PC-9 (cell line): Measurements from ENCODE around the gene MSH3. TPM values are rescaled to one million over a fixed set of nuclear protein-coding genes. Genes with fewer than 3 reads are reported as not detected.

Experiments
- BruUV-seq: library from RNA; stranded (reverse); fragments of 400-500 nt; replicated peaks from 2 replicates; lab custom pipeline; 2021; lab: Mats Ljungman, UMichigan
- CTCF ChIA-PET: fragments of 300-600 bp; sonication (Branson Sonifier 250); formaldehyde crosslinking; loops from one replicate; lab custom pipeline; 2022; ENCODE audit warnings: antibody characterized with exemption; lab: Charles Lee
- POLR2A ChIA-PET: fragments of 300-600 bp; sonication (Branson Sonifier 250); formaldehyde crosslinking; loops from one replicate; lab custom pipeline; 2022; ENCODE audit warnings: antibody characterized with exemption; ENCODE audit not compliant: unreplicated experiment; lab: Charles Lee
- DNase-seq, 2 experiments: peaks; one replicate each; pipeline versions ENCODE4 v3.0.0 to v3.0.0-alpha.2; 2015 to 2022; ENCODE audit warnings: mixed read lengths in 1 of 2
- H2AFZ ChIP-seq: fragments of 200-600 bp; sonication (generic); 2 replicates; pipeline ENCODE4 v1.8.1; 2017; ENCODE audit warnings: antibody characterized with exemption
- H3F3A ChIP-seq: fragments of 200-600 bp; sonication (generic); 2 replicates; pipeline ENCODE4 v1.8.1; 2017; ENCODE audit warnings: antibody characterized with exemption, mild to moderate bottlenecking, low read depth; ENCODE audit not compliant: insufficient read depth
- H3K27ac ChIP-seq: fragments of 200-600 bp; sonication (generic); 2 replicates; pipeline ENCODE4 v1.6.1; 2016; ENCODE audit warnings: mixed run types
- H3K27me3 ChIP-seq: fragments of 200-600 bp; sonication (generic); 2 replicates; pipeline ENCODE4 v1.6.1; 2016; ENCODE audit warnings: low read depth, mixed run types; ENCODE audit not compliant: insufficient read depth
- H3K36me3 ChIP-seq: fragments of 200-600 bp; sonication (generic); 2 replicates; pipeline ENCODE4 v1.6.1; 2016; ENCODE audit warnings: low read depth, mixed run types
- H3K4me1 ChIP-seq: fragments of 200-600 bp; sonication (generic); replicated peaks from 2 replicates; pipeline ENCODE4 v1.6.1; 2016; ENCODE audit warnings: mixed run types; ENCODE audit not compliant: insufficient read depth
- H3K4me2 ChIP-seq: fragments of 200-600 bp; sonication (generic); 2 replicates; pipeline ENCODE4 v1.6.1; 2017; ENCODE audit warnings: mixed run types
- H3K4me3 ChIP-seq: fragments of 200-600 bp; sonication (generic); 2 replicates; pipeline ENCODE4 v1.6.1; 2016; ENCODE audit warnings: mixed run types
- H3K79me2 ChIP-seq: fragments of 200-600 bp; sonication (generic); 2 replicates; pipeline ENCODE4 v1.6.1; 2017; ENCODE audit warnings: low read depth, mixed run types
- H3K9me2 ChIP-seq: fragments of 200-600 bp; sonication (generic); 2 replicates; pipeline ENCODE4 v1.8.1; 2017; ENCODE audit warnings: mild to moderate bottlenecking; ENCODE audit not compliant: insufficient read depth
- H3K9me3 ChIP-seq: fragments of 200-600 bp; sonication (generic); 2 replicates; pipeline ENCODE4 v1.8.1; 2016; ENCODE audit warnings: low read depth; ENCODE audit not compliant: insufficient read depth
- H4K20me1 ChIP-seq: fragments of 200-600 bp; sonication (generic); 2 replicates; pipeline ENCODE4 v1.8.1; 2017; ENCODE audit not compliant: insufficient read depth
- CTCF ChIP-seq: fragments of 200-600 bp; sonication (generic); conservative IDR thresholded peaks from 2 replicates; pipeline ENCODE4 v1.6.1; 2017; ENCODE audit warnings: mixed run types, antibody characterized with exemption, mild to moderate bottlenecking, moderate library complexity
- EZH2 ChIP-seq: fragments of 200-600 bp; sonication (generic); IDR thresholded peaks from 2 replicates; pipeline ENCODE4 v1.8.0; 2017; ENCODE audit warnings: antibody characterized with exemption, low read depth
- intact Hi-C: fragments of 100-400 bp; cut with micrococcal nuclease; formaldehyde crosslinking; loops from one replicate; pipeline ENCODE4 v1.10.0; 2022; ENCODE audit not compliant: unreplicated experiment
- total RNA-seq: library from RNA; stranded (reverse); gene quantifications from 2 replicates; pipeline ENCODE4 v1.2.3, GENCODE V29; 2021

Gene MSH3
- total RNA-seq, 1 experiment from 2014 or later, result 16.9 TPM

GRCh38 chr5:80852331-80853245 is 198.1 kb downstream of the MSH3 start:
- Histone ChIP-seq H3K4me3 (no peak overlapping the region), H3K79me2 (no peaks in the 10 kb centered on the region), H3K4me2 (no peak overlapping the region), H3K27me3 (no peaks in the 10 kb centered on the region), H3K9me3 (peaks cover 17% of the 10 kb centered on the region), H3K4me1 (peaks cover 11% of the 10 kb centered on the region; the same call in 1 of the 2 replicates), H2AFZ (no peak overlapping the region), H3F3A (no peaks in the 10 kb centered on the region), H4K20me1 (no peaks in the 10 kb centered on the region), H3K36me3 (peaks cover 4% of the 10 kb centered on the region; the same call in 1 of the 2 replicates), H3K9me2 (no peaks in the 10 kb centered on the region), H3K27ac (no peak overlapping the region)
- TF ChIP-seq CTCF, result no peak
- TF ChIP-seq EZH2, result no peak
- ChIA-PET CTCF (no interaction called here), POLR2A (no interaction called here)
- DNase-seq, result no peak
- intact Hi-C loops, result no loop called here
- no TSS peak for BruUV-seq

GRCh38 chr5:80853413-80853812 is 199.0 kb downstream of the MSH3 start:
- TF ChIP-seq EZH2 (no peak), CTCF (no peak)
- BruUV-seq, result no TSS peak
- peaks cover 17% of the 10 kb centered on the region for H3K9me3 ChIP-seq
- no peak overlapping the region for H3K4me2 ChIP-seq
- peaks cover 11% of the 10 kb centered on the region; the same call in 1 of the 2 replicates for H3K4me1 ChIP-seq
- H3K9me2 ChIP-seq, result no peaks in the 10 kb centered on the region
- DNase-seq, result no peak
- intact Hi-C loops, result no loop called here
- no peak overlapping the region for H2AFZ ChIP-seq
- CTCF ChIA-PET, result interaction anchor here (0.7 kb wide), 1 partner anchor 63 kb away, joined by 3 read pairs; no protein-coding TSS in a partner anchor
- no peaks in the 10 kb centered on the region for H4K20me1 ChIP-seq
- H3K36me3 ChIP-seq, result peaks cover 2% of the 10 kb centered on the region; the same call in 1 of the 2 replicates
- POLR2A ChIA-PET, result no interaction called here
- no peaks in the 10 kb centered on the region for H3K79me2 ChIP-seq
- no peaks in the 10 kb centered on the region for H3K27me3 ChIP-seq
- H3K4me3 ChIP-seq, result no peak overlapping the region
- H3F3A ChIP-seq, result no peaks in the 10 kb centered on the region
- no peak overlapping the region for H3K27ac ChIP-seq

GRCh38 chr5:80854583-80854982 is 200.1 kb downstream of the MSH3 start:
- no peak for DNase-seq
- H3K9me2 ChIP-seq, result no peaks in the 10 kb centered on the region
- no peaks in the 10 kb centered on the region for H3K27me3 ChIP-seq
- no peaks in the 10 kb centered on the region for H3F3A ChIP-seq
- ChIA-PET CTCF (no interaction called here), POLR2A (no interaction called here)
- H3K4me3 ChIP-seq, result no peak overlapping the region
- H3K27ac ChIP-seq, result no peak overlapping the region
- H3K4me2 ChIP-seq, result no peak overlapping the region
- TF ChIP-seq CTCF, result no peak
- no peak for TF ChIP-seq EZH2
- no peaks in the 10 kb centered on the region for H3K79me2 ChIP-seq
- peaks cover 11% of the 10 kb centered on the region; the same call in 1 of the 2 replicates for H3K4me1 ChIP-seq
- H3K9me3 ChIP-seq, result peaks cover 11% of the 10 kb centered on the region
- H3K36me3 ChIP-seq, result no peaks in the 10 kb centered on the region
- BruUV-seq, result no TSS peak
- intact Hi-C loops, result no loop called here
- H2AFZ ChIP-seq, result no peak overlapping the region
- no peaks in the 10 kb centered on the region for H4K20me1 ChIP-seq
